SW 1271 (cell line): ENCODE results near the gene IGF1.
"Not testable (repeated sequence)": the region's sequence is repeated elsewhere in the genome, so short reads cannot be mapped to it uniquely, and the experiment has no call there.

ENCODE experiments used
- DNase-seq, 2 experiments: peaks; one replicate each; lab custom pipeline; 2025; lab: John Stamatoyannopoulos, UW

The IGF1 gene

DNA sequence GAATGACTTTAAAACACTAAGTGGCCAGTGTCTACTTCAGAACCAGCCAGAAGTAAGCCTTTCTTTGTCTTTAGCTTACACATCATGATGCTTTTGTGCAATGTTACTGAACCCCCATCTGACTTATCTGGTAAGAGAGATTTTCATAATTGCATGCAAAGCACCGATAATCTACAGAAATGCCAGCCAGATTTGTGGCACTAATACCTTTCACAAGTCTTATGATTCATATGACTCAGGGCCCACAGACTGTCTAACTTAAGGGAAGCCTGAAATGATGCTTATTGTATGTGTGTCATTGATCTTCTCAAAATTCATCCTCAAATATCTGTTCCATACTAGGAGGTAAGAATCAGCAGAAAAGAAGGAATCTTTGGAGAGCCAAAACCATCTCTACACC, 18.0 kb downstream of the IGF1 start:
- DNase-seq: no peak

DNA sequence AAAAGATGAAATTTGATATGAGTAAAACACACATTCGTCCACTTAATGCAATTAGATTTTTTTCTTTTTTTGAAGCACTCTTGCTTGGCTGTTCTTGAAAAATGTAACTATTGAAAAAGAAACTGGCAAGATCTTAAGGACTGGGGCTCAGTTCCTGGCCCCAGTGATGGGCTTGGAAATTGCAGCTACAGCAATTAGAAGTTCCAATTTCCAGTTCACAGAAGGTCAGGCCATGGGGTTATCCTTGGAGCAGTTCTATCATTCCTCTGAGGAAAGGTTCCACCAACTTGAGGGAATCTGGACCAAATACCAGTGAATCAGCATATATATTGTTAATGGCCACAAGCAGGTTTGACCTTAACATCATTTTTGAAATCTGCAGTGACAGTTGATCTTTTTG, 18.9 kb downstream of the IGF1 start:
- no peak for DNase-seq

DNA sequence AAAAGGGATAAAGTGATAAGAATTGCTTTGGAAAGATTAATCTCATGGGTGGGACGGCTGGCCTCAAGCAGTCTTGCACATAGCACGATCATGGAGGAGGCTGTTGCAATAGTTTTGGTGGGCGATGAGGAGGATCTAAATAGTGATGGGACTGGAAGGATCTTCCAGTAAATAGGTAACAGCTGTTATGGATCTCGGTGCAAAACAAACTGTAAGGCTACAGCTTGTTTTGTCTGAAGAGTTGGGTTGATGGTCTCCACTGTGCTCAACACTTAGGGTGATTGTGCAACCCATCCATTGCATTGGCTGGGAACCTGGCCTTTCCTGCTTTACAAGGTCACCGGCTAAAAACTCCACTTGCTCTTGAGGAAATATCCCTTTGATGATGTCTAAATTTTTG, 21.0 kb downstream of the IGF1 start:
- no peak for DNase-seq

GRCh38 chr12:102454808-102455760, 25.3 kb downstream of the IGF1 start:
- DNase-seq: no peak

DNA sequence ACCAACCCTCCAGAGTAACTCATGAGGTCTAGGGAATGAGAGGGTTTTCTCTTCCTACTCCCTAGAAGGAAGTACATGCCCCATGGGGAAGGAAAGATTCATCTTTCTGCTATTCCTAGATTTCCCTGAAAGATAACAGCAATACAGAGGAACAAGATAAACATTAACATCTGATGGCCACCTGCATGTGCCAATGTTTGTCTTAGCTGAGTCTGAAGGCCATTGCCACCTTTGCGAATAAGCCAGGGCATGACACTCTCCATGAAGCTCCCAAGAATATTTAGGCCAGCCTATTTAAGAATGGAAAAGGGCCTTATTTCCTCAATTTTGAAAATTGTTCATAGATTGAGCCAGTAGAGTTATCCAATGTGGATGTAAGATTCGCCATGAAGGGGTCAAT, 26.0 kb downstream of the IGF1 start:
- no peak for DNase-seq

DNA sequence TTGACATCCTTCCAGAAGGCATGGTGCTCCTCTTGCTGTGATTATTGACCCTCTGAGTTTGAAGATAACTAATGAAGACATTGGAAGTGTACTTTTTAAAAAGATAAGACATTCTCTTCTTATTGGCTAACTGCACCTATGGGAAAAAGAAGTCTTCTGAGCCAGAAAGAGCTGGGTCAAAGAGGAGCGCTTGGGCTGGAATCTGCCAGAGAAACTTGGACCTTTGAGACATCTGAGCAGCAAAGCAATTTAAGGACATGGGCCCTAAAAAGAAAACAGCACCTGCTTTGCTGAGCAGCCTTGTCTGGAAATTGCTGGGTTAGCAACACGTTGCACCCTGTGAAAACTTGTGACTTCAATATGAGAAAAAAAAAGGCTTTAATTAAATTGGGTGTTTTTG, 27.8 kb downstream of the IGF1 start:
- no peak for DNase-seq

DNA sequence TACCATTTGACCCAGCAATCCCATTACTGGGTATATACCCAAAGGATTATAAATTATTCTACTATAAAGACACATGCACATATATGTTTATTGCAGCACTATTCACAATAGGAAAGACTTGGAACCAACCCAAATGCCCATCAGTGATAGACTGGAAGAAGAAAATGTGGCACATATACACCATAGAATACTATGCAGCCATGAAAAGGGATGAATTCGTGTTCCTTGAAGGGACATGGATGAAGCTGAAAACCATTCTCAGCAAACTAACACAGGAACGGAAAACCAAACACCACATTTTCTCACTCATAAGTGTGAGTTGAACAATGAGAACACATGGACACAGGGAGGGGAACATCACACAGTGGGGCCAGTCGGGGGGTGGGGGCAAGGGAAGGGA, 31.3 kb downstream of the IGF1 start:
- DNase-seq: not testable (repeated sequence)

DNA sequence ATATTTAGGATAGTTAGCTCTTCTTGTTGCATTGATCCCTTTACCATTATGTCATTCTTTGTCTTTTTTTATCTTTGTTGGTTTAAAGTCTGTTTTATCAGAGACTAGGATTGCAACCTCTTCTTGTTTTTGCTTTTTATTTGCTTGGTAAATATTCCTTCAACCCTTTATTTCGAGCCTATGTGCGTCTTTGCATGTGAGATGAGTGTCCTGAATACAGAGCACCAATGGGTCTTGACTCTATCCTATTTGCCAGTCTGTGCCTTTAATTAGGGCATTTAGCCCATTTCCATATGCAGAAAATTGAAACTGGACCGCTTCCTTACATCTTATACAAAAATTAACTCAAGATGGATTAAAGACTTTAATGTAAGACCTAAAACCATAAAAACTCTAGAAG, 32.9 kb downstream of the IGF1 start:
- DNase-seq: not testable (repeated sequence)

- no peak for DNase-seq
Observed at GRCh38 chr12:102444707-102445106, 35.7 kb downstream of the IGF1 start.

DNA sequence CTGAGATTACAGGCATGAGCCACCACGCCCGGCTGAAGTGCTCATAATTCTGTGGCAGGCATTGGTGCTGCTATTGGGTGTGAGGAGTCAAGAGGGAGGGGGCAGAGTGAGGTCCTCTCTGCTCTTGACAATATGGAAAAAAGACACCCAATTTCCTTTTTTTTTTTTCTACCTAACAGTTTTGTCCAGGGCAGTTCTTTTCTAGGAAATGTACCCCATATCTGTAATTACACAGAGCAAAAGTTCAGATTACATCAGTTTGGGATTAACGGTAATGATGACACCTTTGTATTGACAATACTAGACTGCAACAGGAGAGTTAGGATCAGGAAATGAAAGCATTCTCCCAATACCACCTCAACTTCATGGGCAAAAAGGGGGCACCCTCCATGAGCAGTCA, 36.3 kb downstream of the IGF1 start:
- DNase-seq: no peak

DNA sequence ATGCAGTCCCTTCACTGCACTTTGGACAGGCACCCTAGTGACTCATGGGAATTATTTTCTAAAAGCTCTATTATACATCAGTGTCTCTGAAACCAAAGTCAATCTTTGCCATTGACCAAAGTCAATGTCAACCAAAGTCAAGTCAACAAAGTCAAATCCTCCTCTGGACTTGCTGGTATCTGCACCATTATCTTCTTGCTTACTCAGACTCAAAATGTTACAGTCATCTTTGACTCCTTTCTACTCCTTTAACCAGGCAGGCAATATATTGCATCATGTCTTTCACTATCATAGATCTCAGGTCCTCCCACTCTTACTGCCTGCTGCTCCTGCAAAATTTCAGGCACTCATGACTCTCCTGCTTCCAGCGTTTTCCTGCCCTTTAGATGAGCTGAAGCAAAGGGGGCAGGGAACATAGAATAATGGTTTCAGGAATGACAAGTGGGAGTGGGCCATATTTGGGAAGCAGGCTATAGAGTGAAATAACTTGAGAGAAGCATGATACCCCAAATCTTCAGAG, 39.2 kb downstream of the IGF1 start:
- DNase-seq: no peak

DNA sequence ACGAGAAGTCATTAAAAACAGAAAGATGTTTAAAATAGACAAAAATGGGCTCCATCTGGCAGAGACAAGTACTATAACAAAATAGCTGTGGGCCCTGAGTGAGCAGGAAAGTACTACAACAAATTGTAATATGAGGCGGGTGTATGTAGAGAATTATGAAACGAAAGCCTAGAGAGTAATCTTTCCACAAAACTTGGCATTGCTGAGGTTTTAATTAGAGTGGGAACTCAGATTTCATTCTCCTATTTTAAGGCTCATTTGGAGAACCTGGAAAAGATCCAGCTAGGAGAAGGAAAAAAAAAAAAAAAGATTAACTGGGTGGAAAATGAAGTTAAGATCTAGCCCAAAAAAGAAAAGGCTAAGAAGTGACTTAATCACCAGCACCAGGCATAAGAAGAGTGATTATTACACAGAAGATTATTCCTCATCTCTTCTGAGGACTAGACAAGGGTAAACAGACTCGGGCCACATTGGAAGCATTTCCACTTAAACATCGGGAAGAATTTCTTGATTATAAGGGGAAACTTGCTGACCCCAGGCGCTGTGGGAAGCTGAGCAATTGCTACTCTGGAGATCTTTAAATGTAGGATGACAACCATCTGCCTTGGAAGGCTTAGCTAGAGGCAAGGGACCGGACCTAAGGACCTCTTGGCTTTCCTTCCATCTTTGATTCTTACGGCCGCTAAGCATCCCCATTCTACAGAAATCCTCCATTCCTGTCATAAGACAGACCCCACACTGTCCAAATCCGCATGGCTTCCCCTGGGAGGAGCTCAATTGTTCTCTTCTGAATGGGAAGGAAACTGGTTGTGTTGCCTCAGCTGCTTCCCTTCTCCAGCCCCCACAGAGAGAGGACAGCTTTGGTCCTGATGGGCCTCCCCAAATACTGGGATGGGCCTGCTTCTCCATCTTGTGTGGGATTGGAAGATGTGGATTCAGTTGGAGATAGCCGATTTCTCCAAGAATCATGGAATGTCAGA, 40.6 kb downstream of the IGF1 start:
- DNase-seq: no peak

DNA sequence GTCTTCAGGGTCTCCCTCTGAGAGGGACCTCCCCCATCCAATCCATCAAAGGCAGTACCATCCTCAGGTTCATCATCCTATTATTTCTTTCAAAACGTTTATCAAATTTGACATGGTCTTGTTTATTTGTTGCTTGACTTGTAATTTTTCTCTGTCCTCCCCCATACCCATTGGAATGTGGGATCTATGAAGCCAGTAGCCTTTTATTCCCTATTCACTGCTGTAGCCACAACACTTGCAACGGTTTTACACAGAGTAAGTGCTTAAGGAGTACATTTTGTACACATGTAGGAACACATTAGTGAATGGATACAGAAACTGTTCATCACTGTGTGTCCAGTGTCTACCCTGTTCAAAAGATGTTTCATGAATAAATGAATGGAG, 41.5 kb downstream of the IGF1 start:
- no peak for DNase-seq

DNA sequence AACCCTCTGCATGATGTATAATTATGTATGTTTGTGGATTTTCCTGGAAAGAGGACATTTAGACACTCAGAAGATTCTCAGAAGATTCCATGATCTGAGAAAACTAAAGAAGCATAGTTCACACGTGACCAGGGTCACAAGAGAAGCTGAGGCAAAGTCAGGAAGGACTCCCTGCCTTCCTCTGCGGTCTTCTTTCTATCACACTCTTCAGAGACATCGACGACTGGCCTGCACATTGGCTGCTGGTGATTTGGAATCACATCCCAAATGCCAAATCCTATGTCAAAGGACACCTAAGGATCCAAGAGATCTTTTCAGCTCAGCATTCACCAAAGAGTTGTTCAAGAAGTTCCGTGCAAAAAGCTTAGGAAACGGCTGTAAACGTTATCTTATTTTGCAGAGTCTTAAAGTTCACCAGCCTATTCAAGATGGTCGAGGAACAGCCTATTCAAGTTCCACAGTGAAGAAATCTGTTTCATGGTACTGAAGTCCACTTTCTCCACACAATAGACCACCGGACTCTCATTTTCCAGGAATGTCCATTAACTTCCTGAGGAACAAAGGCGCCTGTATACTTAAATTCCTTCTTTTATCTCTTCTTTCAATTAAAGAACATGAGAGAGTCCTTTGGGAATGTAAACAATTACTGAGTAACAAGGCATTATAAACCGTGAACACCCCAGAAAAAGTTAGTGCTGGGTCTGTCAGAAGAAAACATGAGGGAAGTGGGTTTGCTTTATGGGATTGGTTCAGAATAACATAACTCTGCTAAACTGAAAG, 42.1 kb downstream of the IGF1 start:
- DNase-seq: no peak

GRCh38 chr12:102437511-102437910, 42.9 kb downstream of the IGF1 start:
- no peak for DNase-seq

DNA sequence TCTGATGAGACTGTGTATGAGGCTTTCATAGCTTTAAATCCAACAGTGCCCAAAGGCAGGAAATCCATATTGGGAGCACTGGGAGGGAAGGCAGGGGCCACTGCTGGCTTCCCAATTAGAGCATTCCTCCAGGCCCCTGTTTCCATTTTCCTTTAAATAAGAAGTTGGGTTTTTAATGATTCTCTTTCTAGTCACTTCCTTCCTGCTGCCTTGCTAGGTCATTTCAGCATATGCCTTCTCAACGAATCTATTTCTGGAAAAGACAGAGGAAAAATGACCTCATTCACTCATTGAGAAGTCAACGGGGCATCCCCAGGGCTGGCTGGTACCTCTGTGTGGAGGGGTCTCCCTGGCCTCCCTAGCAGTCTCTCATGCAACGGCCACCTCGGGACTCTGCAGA, 43.5 kb downstream of the IGF1 start:
- no peak for DNase-seq

DNA sequence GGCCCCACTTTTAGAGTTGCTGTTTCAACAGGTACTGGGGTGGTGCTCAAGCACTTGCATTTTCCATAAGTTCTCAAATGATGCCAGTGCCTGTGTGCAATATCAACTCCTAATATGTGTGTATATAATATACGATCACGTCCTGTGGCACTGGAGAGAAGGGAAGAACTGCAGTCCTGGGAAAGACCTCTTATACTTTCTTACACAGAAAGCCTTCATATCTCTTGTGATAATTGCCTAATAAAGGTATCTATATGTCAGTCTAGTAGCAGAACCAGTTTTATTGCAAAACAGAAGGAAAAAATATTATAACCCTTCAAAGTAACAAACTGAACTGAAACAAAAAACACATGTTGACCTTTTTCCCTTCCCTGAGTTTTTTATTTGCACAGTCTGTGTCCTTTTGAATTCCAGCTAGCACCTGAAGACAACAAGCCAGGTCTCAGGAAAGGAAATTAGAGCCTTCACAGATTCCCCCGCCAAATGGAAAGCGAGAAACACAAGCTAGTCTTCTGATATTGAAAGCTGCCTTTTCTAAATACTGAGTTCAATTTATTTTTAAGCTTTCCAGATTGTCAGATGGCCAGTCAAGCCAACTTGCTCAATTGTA, 44.4 kb downstream of the IGF1 start:
- DNase-seq: no peak

- no peak for DNase-seq
Observed at GRCh38 chr12:102433304-102433703, 47.1 kb downstream of the IGF1 start.

DNA sequence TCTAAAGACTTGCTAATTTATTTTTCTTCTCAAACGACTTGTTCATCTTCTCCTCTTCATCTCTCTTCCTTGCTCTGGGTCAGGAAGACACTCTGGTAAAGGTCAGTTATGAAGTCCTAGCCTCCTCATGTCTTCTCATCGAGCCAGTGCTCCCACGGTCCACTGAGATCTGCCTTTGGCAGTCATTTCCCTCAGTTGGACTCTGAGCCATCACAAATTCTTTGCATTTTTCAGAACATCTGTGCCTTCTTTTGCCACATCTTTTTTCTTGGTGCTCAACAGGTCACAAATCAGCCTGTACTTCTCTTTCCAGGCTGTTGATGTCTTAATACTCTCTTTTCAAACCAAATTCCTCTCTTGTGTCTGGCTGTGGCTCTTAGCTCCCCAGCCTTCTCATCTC, 49.7 kb downstream of the IGF1 start:
- DNase-seq: no peak

GRCh38 chr12:102429211-102430154, 50.9 kb downstream of the IGF1 start:
- no peak for DNase-seq
